Stimulated activated CD8-positive, alpha-beta memory T cell treated with anti-CD3 and anti-CD28 coated beads, Interleukin-12 subunit alpha, Interleukin-12 subunit beta, amount 100 ng/mL, for 4 hours (primary cell): Measurements from ENCODE around the gene TNFSF15.

Source experiments
- DNase-seq: peaks from one replicate; pipeline ENCODE4 v3.0.0-alpha.2; 2020; ENCODE audit warnings: low read depth

TNFSF15 gene

DNA sequence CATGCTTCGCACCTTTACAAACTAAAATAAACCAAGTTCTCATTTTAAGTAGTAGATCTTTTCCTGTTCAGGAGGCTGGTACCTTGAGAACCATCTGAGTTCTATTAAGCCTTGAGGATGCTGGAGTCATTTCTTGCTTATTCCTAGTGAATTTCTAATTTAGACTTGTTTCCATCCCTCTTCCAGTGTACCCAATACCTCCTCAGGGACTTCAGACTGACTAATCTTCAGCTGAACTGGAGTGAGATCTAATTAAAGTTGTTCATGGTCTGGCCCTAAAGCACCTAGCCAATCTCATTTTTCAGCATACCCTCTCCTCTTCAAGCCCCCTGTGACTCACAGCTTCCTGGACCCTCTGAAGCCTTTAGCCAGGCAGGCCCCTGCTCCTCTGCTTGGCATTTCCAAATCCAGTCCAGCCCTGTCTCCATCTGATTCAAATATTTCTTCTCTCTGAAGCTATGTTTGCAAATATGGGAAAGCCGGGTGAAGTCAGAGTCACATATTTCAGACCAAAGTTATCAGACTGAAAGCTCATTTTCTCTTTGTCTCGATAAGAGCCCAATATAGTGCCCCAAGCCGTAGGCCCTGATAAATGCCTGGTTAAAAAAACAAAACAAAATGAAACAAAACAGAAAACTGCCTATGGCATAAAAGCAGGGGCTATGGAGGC, 19.4 kb upstream of the TNFSF15 start:
- DNase-seq = no peak

- DNase-seq = no peak
Observed at GRCh38 chr9:114824110-114824509, 18.3 kb upstream of the TNFSF15 start.

DNA sequence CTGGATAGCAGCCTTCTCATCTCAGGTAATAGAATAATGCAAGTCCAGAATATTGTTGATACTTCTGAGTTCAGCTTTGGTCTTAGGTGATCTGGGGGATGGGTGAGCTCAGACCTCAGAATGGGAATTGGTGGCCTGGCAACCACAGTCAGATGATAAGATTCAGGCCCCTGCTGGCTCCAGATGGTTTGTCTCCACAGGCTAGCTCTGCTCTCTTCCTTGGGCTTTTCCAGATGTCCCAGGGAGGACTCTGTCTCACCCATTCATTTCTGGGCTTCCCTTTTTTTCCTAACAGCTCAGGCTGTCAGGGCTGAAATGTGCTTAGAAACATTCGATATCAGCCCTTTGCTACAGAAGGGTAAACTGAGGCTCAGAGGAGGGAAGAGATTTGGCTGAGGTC, 17.6 kb upstream of the TNFSF15 start:
- no peak for DNase-seq

DNA sequence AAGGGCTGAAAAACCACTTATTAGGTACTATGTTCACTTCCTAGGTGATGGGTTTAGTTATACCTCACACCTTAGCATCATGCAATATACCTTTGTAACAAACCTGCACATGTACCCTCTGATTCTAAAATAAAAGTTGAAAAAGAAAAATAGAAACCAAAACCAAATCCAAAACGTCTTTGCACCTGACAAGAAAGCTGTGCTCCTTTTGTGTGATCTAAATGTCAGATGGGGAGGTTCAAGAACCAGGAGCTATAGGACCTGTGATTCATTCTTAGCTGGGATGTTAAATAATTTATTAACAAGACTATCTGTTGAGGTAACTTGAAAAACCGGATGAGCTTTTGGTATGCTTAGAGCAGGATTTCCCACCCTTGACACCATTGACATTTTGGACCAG, 16.9 kb upstream of the TNFSF15 start:
- DNase-seq = no peak

GRCh38 chr9:114820776-114821501, 15.1 kb upstream of the TNFSF15 start:
- DNase-seq = no peak

- no peak for DNase-seq
Observed at GRCh38 chr9:114818178-114818577, 12.3 kb upstream of the TNFSF15 start.

DNA sequence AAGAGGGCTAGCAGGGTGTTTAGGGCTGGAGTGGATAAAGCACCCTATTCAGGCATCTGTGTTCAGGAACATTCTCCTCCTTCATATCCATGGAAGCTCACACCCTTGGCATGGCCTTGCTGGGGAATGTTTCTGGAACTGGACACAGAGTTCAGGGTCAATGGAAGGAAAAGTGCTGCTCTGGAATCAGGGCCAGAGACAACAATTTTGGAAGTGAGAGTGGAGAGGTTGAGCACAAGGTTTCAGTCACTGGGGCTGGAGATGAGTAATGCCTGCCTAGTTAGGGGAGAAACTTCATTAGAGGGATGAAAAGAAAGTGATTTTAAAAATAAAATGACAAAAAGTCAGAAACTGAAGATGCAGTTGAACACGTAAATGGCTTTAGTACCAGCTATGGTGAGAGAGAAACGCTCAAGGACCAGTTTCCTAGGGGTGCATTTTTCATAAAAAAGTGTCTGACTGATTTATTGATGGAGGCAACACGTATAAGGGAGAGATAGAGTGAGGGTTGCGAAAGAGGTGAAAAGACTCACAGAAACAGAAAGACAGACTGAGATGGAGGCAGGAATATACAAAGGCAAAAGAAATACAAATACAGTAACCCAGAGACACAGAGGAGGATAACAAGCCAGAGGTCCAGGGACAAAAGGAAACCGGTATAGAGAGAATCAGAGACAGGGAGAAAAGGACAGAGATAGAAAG, 8.0 kb upstream of the TNFSF15 start:
- DNase-seq = no peak

DNA sequence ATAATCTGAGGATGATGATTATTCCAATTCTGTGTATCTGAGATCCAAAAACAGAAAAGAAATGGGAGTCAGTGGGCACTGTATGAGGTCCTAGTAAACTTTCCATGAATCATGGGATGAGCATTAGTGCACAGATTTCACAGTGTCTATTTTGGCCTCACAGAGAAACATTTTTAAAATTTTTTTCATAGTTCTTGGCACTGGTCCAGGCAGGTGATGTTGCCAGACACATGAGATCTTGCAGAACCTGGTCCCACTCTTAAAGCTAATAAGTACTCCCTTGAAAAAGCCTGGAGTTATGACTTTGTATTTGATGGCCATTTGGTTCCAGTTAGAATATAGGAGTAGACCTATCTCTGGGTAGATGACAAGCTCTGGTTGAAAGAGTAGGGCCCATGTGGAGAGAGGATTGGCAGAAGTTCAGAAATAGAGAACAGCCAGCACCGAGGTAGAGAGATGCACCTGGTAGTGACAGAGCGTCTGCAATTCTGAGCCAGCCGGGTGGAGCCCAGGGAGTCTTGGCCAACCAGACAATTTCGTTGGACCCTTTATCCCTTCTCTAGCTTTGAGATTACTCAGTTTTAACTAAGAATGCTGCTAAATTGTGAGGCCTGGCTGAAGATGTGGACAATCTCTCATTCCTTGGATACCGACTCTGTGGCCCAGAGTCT, 6.3 kb upstream of the TNFSF15 start:
- no peak for DNase-seq

- DNase-seq = no peak
Observed at GRCh38 chr9:114811301-114811700, 5.5 kb upstream of the TNFSF15 start.

DNA sequence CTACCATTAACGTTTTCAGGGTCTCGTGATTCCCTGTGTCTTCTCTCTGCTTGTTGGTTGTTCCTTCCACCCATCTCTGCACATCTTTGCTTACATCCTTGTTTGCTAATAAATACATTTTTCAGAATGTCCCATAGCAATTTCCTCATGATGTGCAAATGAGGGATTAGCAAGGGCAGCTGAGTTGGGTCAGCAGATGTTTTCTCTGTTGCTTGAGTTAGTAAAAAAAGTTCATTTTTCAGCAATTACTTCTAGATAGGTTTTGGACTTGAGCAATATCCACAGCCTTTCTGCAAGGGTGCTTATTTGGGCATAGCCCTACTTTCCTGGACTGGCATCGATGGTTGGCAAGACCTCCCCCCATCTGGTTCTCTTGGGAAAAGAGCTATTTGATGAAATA, 4.8 kb upstream of the TNFSF15 start:
- DNase-seq = no peak

DNA sequence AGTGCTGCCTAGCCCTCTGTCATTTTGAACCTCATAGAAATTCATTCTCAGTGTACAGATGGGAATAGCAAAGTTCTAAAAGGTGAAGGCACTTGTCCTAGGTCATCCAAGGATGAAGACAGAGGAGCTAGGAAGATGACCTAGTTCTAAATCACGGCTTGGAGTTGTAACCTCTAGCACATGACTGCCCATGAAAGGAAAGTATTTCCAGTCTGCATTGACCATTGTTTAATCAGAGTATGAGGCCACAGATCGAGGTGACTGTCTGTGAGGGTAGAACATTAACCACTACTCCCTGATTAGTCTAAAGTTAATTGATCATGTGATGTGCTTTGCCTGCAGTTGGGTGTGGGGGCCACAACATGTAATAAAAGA, 674 bp upstream of the TNFSF15 start:
- no peak for DNase-seq

- no peak for DNase-seq
Observed at GRCh38 chr9:114804505-114804904, 1.3 kb downstream of the TNFSF15 start.

- DNase-seq = no peak
Observed at GRCh38 chr9:114803479-114804265, 2.2 kb downstream of the TNFSF15 start.

DNA sequence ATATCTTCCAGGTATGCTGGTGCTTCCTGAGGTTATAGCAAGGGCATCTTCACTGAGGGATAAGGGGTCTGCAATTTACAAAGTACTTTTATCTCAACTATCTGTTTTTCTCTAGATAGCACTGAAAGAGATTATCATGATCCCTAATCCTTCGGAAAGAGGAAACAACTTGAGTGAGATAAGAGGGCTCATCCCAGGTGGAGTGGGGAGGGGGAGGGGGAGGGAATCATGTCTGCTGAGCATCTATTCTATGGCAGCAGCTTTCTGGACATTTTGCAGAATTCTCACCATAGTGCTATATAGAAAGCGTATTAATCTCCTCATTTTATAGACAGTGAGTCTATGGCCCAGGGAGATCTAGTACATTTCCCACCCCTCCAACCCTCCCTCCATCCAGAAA, 5.9 kb downstream of the TNFSF15 start:
- no peak for DNase-seq

GRCh38 chr9:114799441-114799840, 6.4 kb downstream of the TNFSF15 start:
- no peak for DNase-seq

DNA sequence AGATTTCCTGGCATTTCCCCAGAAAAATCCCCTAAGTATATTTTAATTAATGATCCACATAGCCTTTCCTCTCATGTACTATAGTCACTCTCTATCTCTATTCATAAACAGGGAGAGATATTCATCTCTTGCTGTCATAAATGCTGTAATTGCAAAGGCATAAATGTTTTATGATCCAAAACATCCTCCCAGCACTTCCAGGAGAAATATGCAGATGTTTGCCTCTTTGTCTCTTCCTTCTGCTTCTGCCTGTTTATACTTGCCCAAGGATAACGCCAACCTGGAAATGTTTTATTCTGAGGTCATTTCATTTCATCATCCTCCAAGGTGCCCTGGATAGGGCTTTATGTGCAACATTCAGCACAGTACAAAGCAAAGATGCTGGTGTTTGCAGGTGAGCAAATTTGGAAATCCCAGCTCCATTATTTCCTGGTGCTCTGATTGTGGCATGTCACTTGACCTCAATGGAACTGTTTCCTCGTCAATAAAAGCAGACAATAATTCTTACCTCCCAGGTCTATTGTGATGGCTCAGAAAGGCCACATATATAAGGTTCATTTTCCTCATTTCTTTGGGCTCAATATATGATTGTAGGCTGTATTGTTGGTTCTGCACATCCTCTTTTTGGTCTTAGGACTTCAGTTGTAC, 6.9 kb downstream of the TNFSF15 start:
- no peak for DNase-seq

GRCh38 chr9:114798101-114798500, 7.7 kb downstream of the TNFSF15 start:
- DNase-seq = no peak

GRCh38 chr9:114792396-114792795, 13.4 kb downstream of the TNFSF15 start:
- DNase-seq = no peak

DNA sequence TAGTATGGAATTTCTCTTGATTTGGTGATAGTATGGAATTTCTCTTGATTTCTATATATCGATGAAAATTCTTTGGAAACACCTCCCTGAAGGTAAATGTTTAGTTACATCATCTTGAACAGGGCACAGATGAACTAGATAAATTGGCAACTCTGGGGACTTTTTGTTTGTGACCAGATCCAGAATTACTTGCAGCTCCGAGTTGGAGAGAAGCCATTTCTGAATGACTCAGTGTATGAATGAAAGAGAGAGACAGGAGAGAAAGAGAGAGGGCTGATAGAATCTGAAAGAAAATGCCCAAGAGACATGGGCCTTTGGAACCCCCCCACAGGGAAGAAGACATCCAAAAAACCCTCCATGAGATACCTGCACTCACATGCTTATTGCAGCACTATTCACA, 14.1 kb downstream of the TNFSF15 start:
- DNase-seq = no peak

- DNase-seq = no peak
Observed at GRCh38 chr9:114791312-114791711, 14.5 kb downstream of the TNFSF15 start.

DNA sequence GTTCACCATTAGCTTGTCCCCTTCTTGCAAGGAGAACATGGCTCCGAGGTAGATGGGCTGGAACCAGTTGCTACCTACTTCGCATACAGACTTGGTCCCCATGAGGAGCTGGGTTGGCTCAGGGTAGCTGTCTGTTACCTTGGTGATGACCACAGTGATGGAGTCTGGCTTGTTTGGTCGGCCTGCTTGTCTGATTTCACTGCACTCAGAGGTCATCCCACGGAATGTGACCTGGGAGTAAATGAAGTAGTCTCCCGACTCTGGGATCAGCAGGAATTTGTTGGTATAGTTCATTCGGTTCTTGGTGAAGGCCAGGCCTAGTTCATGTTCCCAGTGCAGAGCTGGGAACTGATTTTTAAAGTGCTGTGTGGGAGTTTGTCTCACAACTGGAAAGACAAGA, 15.3 kb downstream of the TNFSF15 start:
- no peak for DNase-seq
